ENCODE data around the gene MAP4K5. TPM values are rescaled to one million over a fixed set of nuclear protein-coding genes. Genes with fewer than 3 reads are reported as not detected.

The MAP4K5 gene
- total and polyA plus RNA-seq, 2 of the 4 experiments (the other 2 are of a cell fraction), result 33.1 to 46.1 TPM

GRCh38 chr14:50523271-50524041 is 8.9 kb downstream of the MAP4K5 start:
- WGBS, 2 experiments (ENCODE audit: extremely low coverage in 2 of 2, insufficient read length in 1 of 2), result 100% methylated on average over 1 of the region's 5 CpGs
- no peak overlapping the region for H3K4me2 ChIP-seq (ENCODE audit: low read depth, low read length)

More at GRCh38 chr14:50523271-50524041, 8.9 kb downstream of the MAP4K5 start:
- no peaks in the 10 kb centered on the region for H3K27me3 ChIP-seq (ENCODE audit: control insufficient read depth, insufficient read depth, low read length)
- no peak overlapping the region for H3K4ac ChIP-seq (ENCODE audit: low read depth, low read length)
- no peak overlapping the region for H4K5ac ChIP-seq (ENCODE audit: low read depth, low read length)
- no peak overlapping the region for H4K8ac ChIP-seq (ENCODE audit: low read depth in 2 of 2, low read length in 2 of 2)
- CTCF ChIA-PET, result interaction anchor here (1.4 kb wide), 2 partner anchors 181 to 203 kb away, joined by 3 to 4 read pairs; no protein-coding TSS in a partner anchor
- H3K9me3 ChIP-seq (ENCODE audit: control insufficient read depth, insufficient read depth, low read length), result no peaks in the 10 kb centered on the region
- peaks cover 9% of the 10 kb centered on the region for H3K9me1 ChIP-seq (ENCODE audit: insufficient read depth, low read length)
- H2BK5ac ChIP-seq (ENCODE audit: low read depth, low read length, poor library complexity, severe bottlenecking), result peak overlapping the region; percentile 14
- intact Hi-C loops (cut with micrococcal nuclease) (loop anchor here (10.0 kb wide), 1 partner anchor 69 kb away; no protein-coding TSS in a partner anchor), in situ Hi-C loops (cut with MboI; ENCODE audit: low sequenced_read_pairs) (loop anchor here (10.0 kb wide), 1 partner anchor 659 kb away; no protein-coding TSS in a partner anchor), dilution Hi-C loops (cut with HindIII; ENCODE audit: low sequenced_read_pairs, unreplicated experiment) (no loop called here)
- H2AK5ac ChIP-seq (ENCODE audit: low read depth, low read length), result no peak overlapping the region
- no peak overlapping the region for H3K4me3 ChIP-seq (ENCODE audit: insufficient read depth, low read depth, low read length)
- H2BK20ac ChIP-seq (ENCODE audit: low read depth, low read length), result no peak overlapping the region
- H2AFZ ChIP-seq (replicated peaks; ENCODE audit: low read length, poor library complexity), result no peak overlapping the region
- ATAC-seq (ENCODE audit: low read depth) (no peak), DNase-seq (no peak)
- H3K23ac ChIP-seq (ENCODE audit: low read depth, low read length), result peak overlapping the region; percentile 70; the same call in 1 of the 2 replicates
- BruUV-seq (replicated peaks), result no TSS peak
- TF ChIP-seq USF2 (IDR thresholded peaks at IDR 0.05; ENCODE audit: low read depth, low read length) (no peak), FOS (IDR thresholded peaks at IDR 0.05; ENCODE audit: low read depth, low read length) (no peak), SMC3 (IDR thresholded peaks at IDR 0.05; ENCODE audit: low read depth, low read length) (no peak), MXI1 (IDR thresholded peaks at IDR 0.05; ENCODE audit: borderline replicate concordance, low read depth, low read length) (no peak), CEBPB (IDR thresholded peaks at IDR 0.05; ENCODE audit: low read depth, low read length) (no peak), MAFK (IDR thresholded peaks at IDR 0.05; ENCODE audit: low read depth, low read length) (no peak), RCOR1 (IDR thresholded peaks at IDR 0.05; ENCODE audit: insufficient replicate concordance, low read length) (no peak)
- no peak overlapping the region for H2AK9ac ChIP-seq (replicated peaks; ENCODE audit: low read depth, low read length, poor library complexity)
- POLR2A ChIA-PET (ENCODE audit: unreplicated experiment), result no interaction called here
- no peak overlapping the region for H3K27ac ChIP-seq (ENCODE audit: insufficient read depth, low read length)
- H3K18ac ChIP-seq (ENCODE audit: low read depth, low read length), result no peak overlapping the region
- H4K20me1 ChIP-seq (ENCODE audit: insufficient read depth, low read length), result peaks cover 87% of the 10 kb centered on the region
- H3K79me1 ChIP-seq (ENCODE audit: low read depth in 1 of 2, low read length in 2 of 2), result peaks cover 3 to 59% of the 10 kb centered on the region in 2 experiments; a peak in 2 of 4 replicates
- peaks cover 4% of the 10 kb centered on the region for H3K36me3 ChIP-seq (ENCODE audit: control insufficient read depth, insufficient read depth, low read length)
- peaks cover 15% of the 10 kb centered on the region for H3K4me1 ChIP-seq (ENCODE audit: control insufficient read depth, insufficient read depth, low read length)
- no peak overlapping the region for H3K56ac ChIP-seq (ENCODE audit: extremely low read depth, insufficient read depth, low read length)
- no peak overlapping the region for H2BK15ac ChIP-seq (ENCODE audit: low read depth, low read length)
- no peak overlapping the region for H2BK120ac ChIP-seq (ENCODE audit: low read depth, low read length)
- no peak overlapping the region for H4K91ac ChIP-seq (ENCODE audit: insufficient read depth, low read depth, low read length)
- H3K9ac ChIP-seq (ENCODE audit: low read depth, low read length), result no peak overlapping the region
- H3K14ac ChIP-seq (replicated peaks; ENCODE audit: low read depth, low read length), result no peak overlapping the region

Data from IMR-90 (cell line).